IMR-90 (cell line): ENCODE results near the gene PPP3CA. TPM values are rescaled to one million over a fixed set of nuclear protein-coding genes. Genes with fewer than 3 reads are reported as not detected.

ENCODE experiments used
- ATAC-seq: fragments of 200-7000 bp; cut with Tn5 transposase; 2 replicates; pipeline ENCODE4 v1.9.1; 2020; ENCODE audit warnings: low read depth, mild to moderate bottlenecking, moderate library complexity
- BruUV-seq: library from RNA; stranded (reverse); fragments of 400-500 nt; replicated peaks from 2 replicates; lab custom pipeline; 2021; lab: Mats Ljungman, UMichigan
- CTCF ChIA-PET: fragments of 300-600 bp; formaldehyde crosslinking; extraction: SDS; loops from one replicate; lab custom pipeline; 2021; ENCODE audit warnings: antibody characterized with exemption; lab: Yijun Ruan, JAX
- POLR2A ChIA-PET: fragments of 300-600 bp; sonication (Branson Sonifier 250); formaldehyde crosslinking; loops from one replicate; lab custom pipeline; 2022; ENCODE audit warnings: antibody characterized with exemption; ENCODE audit not compliant: unreplicated experiment; lab: Charles Lee
- DNase-seq: peaks from one replicate; pipeline ENCODE4 v3.0.0; 2013
- H2AFZ ChIP-seq: replicated peaks from 2 replicates; pipeline ENCODE3; 2013; ENCODE audit warnings: low read length, mild to moderate bottlenecking; ENCODE audit not compliant: poor library complexity
- H2AK5ac ChIP-seq: 2 replicates; pipeline ENCODE4 v1.6.1; 2013; ENCODE audit warnings: low read depth, low read length, inconsistent platforms
- H2AK9ac ChIP-seq: replicated peaks from 2 replicates; pipeline ENCODE3; 2013; ENCODE audit warnings: mild to moderate bottlenecking, low read depth, low read length, moderate library complexity; ENCODE audit not compliant: poor library complexity
- H2BK120ac ChIP-seq: 2 replicates; pipeline ENCODE4 v1.6.1; 2013; ENCODE audit warnings: low read depth, low read length, inconsistent platforms
- H2BK15ac ChIP-seq: 3 replicates; pipeline ENCODE4 v1.6.1; 2013; ENCODE audit warnings: low read depth, low read length, inconsistent platforms
- H2BK20ac ChIP-seq: 2 replicates; pipeline ENCODE4 v1.6.1; 2013; ENCODE audit warnings: low read depth, mild to moderate bottlenecking, inconsistent platforms, low read length, moderate library complexity
- H2BK5ac ChIP-seq: 2 replicates; pipeline ENCODE4 v1.6.1; 2013; ENCODE audit warnings: mild to moderate bottlenecking, low read depth, low read length, inconsistent platforms; ENCODE audit not compliant: poor library complexity, severe bottlenecking
- H3K14ac ChIP-seq: replicated peaks from 2 replicates; pipeline ENCODE4 v1.6.1; 2013; ENCODE audit warnings: low read depth, low read length, inconsistent platforms
- H3K18ac ChIP-seq: 2 replicates; pipeline ENCODE4 v1.6.1; 2013; ENCODE audit warnings: low read depth, low read length, control low read depth
- H3K23ac ChIP-seq: 2 replicates; pipeline ENCODE4 v1.6.1; 2013; ENCODE audit warnings: low read depth, low read length, inconsistent platforms
- H3K27ac ChIP-seq: 2 replicates; pipeline ENCODE4 v1.5.1; 2013; ENCODE audit warnings: mild to moderate bottlenecking, control low read depth, low read length; ENCODE audit not compliant: insufficient read depth
- H3K27me3 ChIP-seq: 2 replicates; pipeline ENCODE4 v1.6.1; 2013; ENCODE audit warnings: low read length; ENCODE audit not compliant: control insufficient read depth, insufficient read depth
- H3K36me3 ChIP-seq: 2 replicates; pipeline ENCODE4 v1.6.1; 2013; ENCODE audit warnings: low read length, mixed read lengths; ENCODE audit not compliant: control insufficient read depth, insufficient read depth
- H3K4ac ChIP-seq: 2 replicates; pipeline ENCODE4 v1.6.1; 2013; ENCODE audit warnings: low read depth, low read length, inconsistent platforms
- H3K4me1 ChIP-seq: 2 replicates; pipeline ENCODE4 v1.6.1; 2013; ENCODE audit warnings: low read length, mixed read lengths; ENCODE audit not compliant: control insufficient read depth, insufficient read depth
- H3K4me2 ChIP-seq: 2 replicates; pipeline ENCODE4 v1.6.1; 2013; ENCODE audit warnings: low read depth, mild to moderate bottlenecking, control low read depth, low read length, moderate library complexity
- H3K4me3 ChIP-seq: 2 replicates; pipeline ENCODE4 v1.5.1; 2013; ENCODE audit warnings: low read depth, mild to moderate bottlenecking, control low read depth, low read length, moderate library complexity; ENCODE audit not compliant: insufficient read depth
- H3K56ac ChIP-seq: 2 replicates; pipeline ENCODE4 v1.6.1; 2013; ENCODE audit warnings: low read length, inconsistent platforms; ENCODE audit not compliant: insufficient read depth; ENCODE audit errors: extremely low read depth
- H3K79me1 ChIP-seq, 2 experiments: 2 replicates each; pipeline ENCODE4 v1.6.1; 2013; ENCODE audit warnings: low read length in 2 of 2, inconsistent platforms in 1 of 2, low read depth in 1 of 2
- H3K9ac ChIP-seq: 2 replicates; pipeline ENCODE4 v1.6.1; 2013; ENCODE audit warnings: low read depth, low read length, control low read depth
- H3K9me1 ChIP-seq: 2 replicates; pipeline ENCODE4 v1.6.1; 2013; ENCODE audit warnings: low read length, inconsistent platforms; ENCODE audit not compliant: insufficient read depth
- H3K9me3 ChIP-seq: 2 replicates; pipeline ENCODE4 v1.6.1; 2013; ENCODE audit warnings: low read length; ENCODE audit not compliant: control insufficient read depth, insufficient read depth
- H4K20me1 ChIP-seq: 2 replicates; pipeline ENCODE4 v1.6.1; 2013; ENCODE audit warnings: low read length, inconsistent platforms; ENCODE audit not compliant: insufficient read depth
- H4K5ac ChIP-seq: 2 replicates; pipeline ENCODE4 v1.6.1; 2013; ENCODE audit warnings: mild to moderate bottlenecking, low read depth, low read length, control low read depth
- H4K8ac ChIP-seq, 2 experiments: 2 replicates each; pipeline ENCODE4 v1.6.1; 2013; ENCODE audit warnings: low read depth in 2 of 2, low read length in 2 of 2, control low read depth in 1 of 2, inconsistent platforms in 1 of 2
- H4K91ac ChIP-seq: 2 replicates; pipeline ENCODE4 v1.6.1; 2013; ENCODE audit warnings: low read depth, low read length, inconsistent platforms; ENCODE audit not compliant: insufficient read depth
- FOS ChIP-seq: fragments of 150-350 bp; IDR thresholded peaks from 2 replicates; pipeline ENCODE4 v1.6.1; 2016; ENCODE audit warnings: low read depth, low read length
- RCOR1 ChIP-seq: IDR thresholded peaks from 2 replicates; pipeline ENCODE4 v1.6.1; 2012; ENCODE audit warnings: mild to moderate bottlenecking, low read length, improper control_type of control experiment; ENCODE audit not compliant: insufficient replicate concordance
- RFX5 ChIP-seq: IDR thresholded peaks from 2 replicates; pipeline ENCODE4 v1.8.0; 2012; ENCODE audit warnings: low read depth, mild to moderate bottlenecking, low read length, moderate library complexity
- USF2 ChIP-seq: fragments of 150-350 bp; IDR thresholded peaks from 2 replicates; pipeline ENCODE4 v1.6.1; 2017; ENCODE audit warnings: mild to moderate bottlenecking, antibody characterized with exemption, low read length, low read depth
- WGBS, 2 experiments: methylation state at CpG; one replicate each; pipeline versions ENCODE4 v1.1.5 to v1.1.7; 2013; ENCODE audit warnings: missing lambda C conversion rate in 2 of 2; ENCODE audit not compliant: insufficient read length in 1 of 2; ENCODE audit errors: extremely low coverage in 2 of 2; 5-methylcytosine and 5-hydroxymethylcytosine counted together
- dilution Hi-C: fragments of 300-500 bp; cut with HindIII; formaldehyde crosslinking; loops from one replicate; pipeline ENCODE4 v1.14.3; 2018; ENCODE audit warnings: low sequenced_read_pairs; ENCODE audit not compliant: unreplicated experiment
- in situ Hi-C: fragments of 300-500 bp; cut with MboI; formaldehyde crosslinking; loops from 3 replicates; pipeline ENCODE4 v1.14.3; 2019; ENCODE audit warnings: low sequenced_read_pairs, inconsistent platforms, mixed read lengths
- intact Hi-C: fragments of 100-400 bp; cut with micrococcal nuclease; formaldehyde crosslinking; loops from 2 replicates; pipeline ENCODE4 v1.10.0; 2022
- polyA plus RNA-seq, 3 experiments: library from polyadenylated mRNA; depleted of rRNA; stranded (reverse); fragments of >200 nt; gene quantifications; 2 replicates each; pipeline ENCODE4 v1.2.3, GENCODE V29; 2012; ENCODE audit warnings: low replicate concordance in 1 of 3
- total RNA-seq: library from RNA; depleted of rRNA; stranded (reverse); fragments of >200 nt; gene quantifications from 2 replicates; pipeline ENCODE4 v1.2.3, GENCODE V29; 2012

Gene PPP3CA
- total and polyA plus RNA-seq, 2 of the 4 experiments (the other 2 are of a cell fraction), result 14.5 to 48.6 TPM

GRCh38 chr4:101125045-101125942, 222.0 kb downstream of the PPP3CA start (continued):
- TF ChIP-seq RCOR1 (no peak), FOS (no peak)

GRCh38 chr4:101123231-101123630, 224.1 kb downstream of the PPP3CA start:
- no peak overlapping the region for H2AK5ac ChIP-seq
- peaks cover 11 to 25% of the 10 kb centered on the region in 2 experiments; a peak in 1 of 4 replicates for H3K79me1 ChIP-seq
- no CpG with 5 or more reads among the region's 5 CpGs for WGBS, 2 experiments
- BruUV-seq, result no TSS peak
- no peaks in the 10 kb centered on the region for H3K36me3 ChIP-seq
- no peak overlapping the region for H3K4ac ChIP-seq
- no peak overlapping the region for H3K23ac ChIP-seq
- peaks cover 3% of the 10 kb centered on the region; the same call in 1 of the 2 replicates for H4K20me1 ChIP-seq
- dilution Hi-C loops, result no loop called here
- ChIA-PET CTCF (no interaction called here), POLR2A (no interaction called here)
- no peak overlapping the region for H4K8ac ChIP-seq
- no peak overlapping the region for H4K91ac ChIP-seq
- DNase-seq (no peak), ATAC-seq (no peak)
- H2AFZ ChIP-seq, result no peak overlapping the region
- intact Hi-C loops, result no loop called here
- no peak overlapping the region for H3K18ac ChIP-seq
- no peak overlapping the region for H2BK5ac ChIP-seq
- H3K9ac ChIP-seq, result no peak overlapping the region
- H2BK15ac ChIP-seq, result no peak overlapping the region
- no peak overlapping the region for H3K14ac ChIP-seq
- H3K4me2 ChIP-seq, result no peak overlapping the region
- no peak overlapping the region for H3K27ac ChIP-seq
- TF ChIP-seq FOS (no peak), RFX5 (no peak), USF2 (no peak)
- no peak overlapping the region for H2BK20ac ChIP-seq
- H3K27me3 ChIP-seq, result no peaks in the 10 kb centered on the region
- no peak overlapping the region for H3K56ac ChIP-seq
- no peak overlapping the region for H2AK9ac ChIP-seq
- in situ Hi-C loops, result no loop called here
- H4K5ac ChIP-seq, result no peak overlapping the region
- no peaks in the 10 kb centered on the region for H3K9me3 ChIP-seq
- no peaks in the 10 kb centered on the region; the same call in 1 of the 2 replicates for H3K9me1 ChIP-seq
- no peak overlapping the region for H3K4me3 ChIP-seq
- H3K4me1 ChIP-seq, result no peaks in the 10 kb centered on the region
- no peak overlapping the region for H2BK120ac ChIP-seq
